Upper lobe of right lung (tissue), 1 donor: ENCODE measurements around the gene GALNT9. TPM values are rescaled to one million over a fixed set of nuclear protein-coding genes. Genes with fewer than 3 reads are reported as not detected.

Source experiments
- ATAC-seq: fragments of 200-7000 bp; cut with Tn5 transposase; one replicate; pipeline ENCODE4 v1.9.1; 2020; ENCODE audit warnings: mild to moderate bottlenecking, moderate library complexity
- DNase-seq: peaks from one replicate; pipeline ENCODE4 v3.0.0-alpha.2; 2020
- H3K27ac ChIP-seq: fragments of 200-600 bp; one replicate; pipeline ENCODE4 v1.8.0; 2022
- H3K27me3 ChIP-seq: fragments of 200-600 bp; one replicate; pipeline ENCODE4 v1.8.0; 2022; ENCODE audit warnings: mild to moderate bottlenecking
- H3K36me3 ChIP-seq: fragments of 200-600 bp; one replicate; pipeline ENCODE4 v1.8.0; 2022
- H3K4me1 ChIP-seq: fragments of 200-600 bp; one replicate; pipeline ENCODE4 v1.8.0; 2022
- H3K4me3 ChIP-seq: fragments of 200-600 bp; one replicate; pipeline ENCODE4 v1.8.0; 2022; ENCODE audit warnings: mild to moderate bottlenecking
- H3K9me3 ChIP-seq: fragments of 200-600 bp; one replicate; pipeline ENCODE4 v1.8.0; 2022
- CTCF ChIP-seq: fragments of 200-600 bp; IDR thresholded peaks from one replicate; pipeline ENCODE4 v1.8.0; 2022; ENCODE audit warnings: antibody characterized with exemption
- intact Hi-C: fragments of 100-400 bp; cut with DNase I; formaldehyde crosslinking; loops from one replicate; pipeline ENCODE4 v1.11.0; 2022
- total RNA-seq: library from RNA; stranded (reverse); fragmentation: NEBNext Ultra II Directional; extraction: Animal tissue kit (Norgen Biotek cat#: 25700); gene quantifications from one replicate; pipeline ENCODE4 v1.2.1, GENCODE V29; 2021
- donor health status: DM: no; HTN: yes; CAD: no; lungs with severe emphysema.

GALNT9 gene
- total RNA-seq, 1 donor from 2014 or later = 1.6 TPM

GRCh38 chr12:132316497-132317232 is 12.7 kb downstream of the GALNT9 start:
- no peak for TF ChIP-seq CTCF
- Histone ChIP-seq H3K27me3 (no peaks in the 10 kb centered on the region), H3K4me1 (no peaks in the 10 kb centered on the region), H3K9me3 (no peaks in the 10 kb centered on the region), H3K36me3 (no peaks in the 10 kb centered on the region), H3K4me3 (no peak overlapping the region), H3K27ac (no peak overlapping the region)
- intact Hi-C loops = no loop called here
- DNase-seq (no peak), ATAC-seq (no peak)

- no peaks in the 10 kb centered on the region for H3K27me3 ChIP-seq
- H3K4me3 ChIP-seq = no peak overlapping the region
- no peak for DNase-seq
- no peak for TF ChIP-seq CTCF
- H3K4me1 ChIP-seq = no peaks in the 10 kb centered on the region
- intact Hi-C loops = no loop called here
- no peak overlapping the region for H3K27ac ChIP-seq
- no peaks in the 10 kb centered on the region for H3K36me3 ChIP-seq
- H3K9me3 ChIP-seq = no peaks in the 10 kb centered on the region
- ATAC-seq = no peak
Observed at GRCh38 chr12:132315951-132316350, 13.4 kb downstream of the GALNT9 start.

DNA sequence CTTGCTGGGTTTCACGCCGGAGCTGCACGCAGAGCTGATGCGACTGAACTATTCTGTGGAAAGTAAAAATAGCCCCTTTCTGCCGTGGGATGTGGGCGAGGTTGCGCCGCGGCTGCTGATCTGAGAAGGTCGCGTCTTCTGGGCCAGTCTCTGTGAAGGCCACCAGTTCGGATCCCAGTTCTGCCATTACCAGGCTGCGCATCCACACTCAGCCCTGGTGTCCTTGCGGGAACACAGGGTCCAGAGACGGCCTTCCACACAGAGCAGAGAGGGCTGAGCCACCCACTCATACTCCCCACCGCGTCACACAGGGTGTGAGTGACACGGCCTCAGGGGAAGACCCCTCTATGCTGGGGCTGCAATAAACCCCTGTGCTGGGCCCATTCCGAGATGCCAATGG is 13.9 kb downstream of the GALNT9 start:
- Histone ChIP-seq H3K27me3 (no peaks in the 10 kb centered on the region), H3K27ac (no peak overlapping the region), H3K4me3 (no peak overlapping the region), H3K9me3 (no peaks in the 10 kb centered on the region), H3K36me3 (no peaks in the 10 kb centered on the region), H3K4me1 (no peaks in the 10 kb centered on the region)
- intact Hi-C loops = no loop called here
- no peak for TF ChIP-seq CTCF
- ATAC-seq (no peak), DNase-seq (no peak)

GRCh38 chr12:132314516-132315233 is 14.7 kb downstream of the GALNT9 start:
- Histone ChIP-seq H3K9me3 (no peaks in the 10 kb centered on the region), H3K27me3 (no peaks in the 10 kb centered on the region), H3K4me3 (no peak overlapping the region), H3K27ac (no peak overlapping the region), H3K36me3 (no peaks in the 10 kb centered on the region), H3K4me1 (no peaks in the 10 kb centered on the region)
- ATAC-seq (no peak), DNase-seq (no peak)
- intact Hi-C loops = no loop called here
- TF ChIP-seq CTCF = no peak

- intact Hi-C loops = no loop called here
- ATAC-seq (no peak), DNase-seq (no peak)
- H3K4me1 ChIP-seq = no peaks in the 10 kb centered on the region
- TF ChIP-seq CTCF = no peak
- H3K9me3 ChIP-seq = no peaks in the 10 kb centered on the region
- H3K27ac ChIP-seq = no peak overlapping the region
- H3K27me3 ChIP-seq = no peaks in the 10 kb centered on the region
- H3K36me3 ChIP-seq = no peaks in the 10 kb centered on the region
- no peak overlapping the region for H3K4me3 ChIP-seq
Observed at GRCh38 chr12:132314035-132314434, 15.4 kb downstream of the GALNT9 start.
